ENCODE measurements around the gene PTBP3.

The PTBP3 gene

GRCh38 chr9:112338561-112338960, 5.1 kb upstream of the PTBP3 start:
- TF ChIP-seq CTCF (IDR thresholded peaks at IDR 0.05) = no peak
- H3K4me1 ChIP-seq (ENCODE audit: control insufficient read depth in 1 of 2, insufficient read depth in 1 of 2, low read depth in 1 of 2, low read length in 1 of 2) = peaks cover 12 to 14% of the 10 kb centered on the region in 2 experiments
- H3K9me3 ChIP-seq = no peaks in the 10 kb centered on the region
- H3K36me3 ChIP-seq = no peaks in the 10 kb centered on the region
- H3K27ac ChIP-seq = no peak overlapping the region
- no peaks in the 10 kb centered on the region for H3K27me3 ChIP-seq
- no peak overlapping the region for H3K4me3 ChIP-seq (ENCODE audit: low read depth in 1 of 2, low read length in 1 of 2)

GRCh38 chr9:112337547-112337946, 4.1 kb upstream of the PTBP3 start:
- Histone ChIP-seq H3K27me3 (no peaks in the 10 kb centered on the region), H3K4me3 (ENCODE audit: low read depth in 1 of 2, low read length in 1 of 2) (no peak overlapping the region), H3K27ac (no peak overlapping the region), H3K36me3 (no peaks in the 10 kb centered on the region), H3K4me1 (ENCODE audit: control insufficient read depth in 1 of 2, insufficient read depth in 1 of 2, low read depth in 1 of 2, low read length in 1 of 2) (peaks cover 14 to 15% of the 10 kb centered on the region in 2 experiments), H3K9me3 (no peaks in the 10 kb centered on the region)
- TF ChIP-seq CTCF (IDR thresholded peaks at IDR 0.05) = no peak

- H3K27ac ChIP-seq = peak overlapping the region; percentile 100
- peaks cover 45% of the 10 kb centered on the region in 2 experiments for H3K4me1 ChIP-seq (ENCODE audit: control insufficient read depth in 1 of 2, insufficient read depth in 1 of 2, low read depth in 1 of 2, low read length in 1 of 2)
- peak overlapping the region; percentile 86 to 92 for H3K4me3 ChIP-seq (ENCODE audit: low read depth in 1 of 2, low read length in 1 of 2)
- H3K27me3 ChIP-seq = no peaks in the 10 kb centered on the region
- no peaks in the 10 kb centered on the region for H3K9me3 ChIP-seq
- no peak for TF ChIP-seq CTCF (IDR thresholded peaks at IDR 0.05)
- no peaks in the 10 kb centered on the region for H3K36me3 ChIP-seq
Observed at GRCh38 chr9:112334432-112334841, 1.0 kb upstream of the PTBP3 start.

GRCh38 chr9:112333639-112334431, 416 bp upstream of the PTBP3 start:
- Histone ChIP-seq H3K36me3 (no peaks in the 10 kb centered on the region), H3K27me3 (no peaks in the 10 kb centered on the region), H3K9me3 (no peaks in the 10 kb centered on the region), H3K4me1 (ENCODE audit: control insufficient read depth in 1 of 2, insufficient read depth in 1 of 2, low read depth in 1 of 2, low read length in 1 of 2) (peaks cover 47 to 51% of the 10 kb centered on the region in 2 experiments), H3K27ac (peak overlapping the region; percentile 100), H3K4me3 (ENCODE audit: low read depth in 1 of 2, low read length in 1 of 2) (peak overlapping the region; percentile 86 to 92)
- TF ChIP-seq CTCF (IDR thresholded peaks at IDR 0.05) = peak; percentile 59

GRCh38 chr9:112332674-112332976, 794 bp downstream of the PTBP3 start:
- H3K36me3 ChIP-seq = no peaks in the 10 kb centered on the region
- peaks cover 58 to 63% of the 10 kb centered on the region in 2 experiments for H3K4me1 ChIP-seq (ENCODE audit: control insufficient read depth in 1 of 2, insufficient read depth in 1 of 2, low read depth in 1 of 2, low read length in 1 of 2)
- H3K27ac ChIP-seq = peak overlapping the region; percentile 100
- TF ChIP-seq CTCF (IDR thresholded peaks at IDR 0.05) = no peak
- peak overlapping the region; percentile 86 to 92 for H3K4me3 ChIP-seq (ENCODE audit: low read depth in 1 of 2, low read length in 1 of 2)
- no peaks in the 10 kb centered on the region for H3K27me3 ChIP-seq
- no peaks in the 10 kb centered on the region for H3K9me3 ChIP-seq
